ENCODE data around the gene FUT1. TPM values are rescaled to one million over a fixed set of nuclear protein-coding genes. Genes with fewer than 3 reads are reported as not detected.
A peak's percentile ranks its signal among the peaks of the same experiment; 100 is the strongest.

The FUT1 gene
- total and polyA plus RNA-seq, 4 donors = 0.05 to 4.4 (median 2.3) TPM; not detected in 1

DNA sequence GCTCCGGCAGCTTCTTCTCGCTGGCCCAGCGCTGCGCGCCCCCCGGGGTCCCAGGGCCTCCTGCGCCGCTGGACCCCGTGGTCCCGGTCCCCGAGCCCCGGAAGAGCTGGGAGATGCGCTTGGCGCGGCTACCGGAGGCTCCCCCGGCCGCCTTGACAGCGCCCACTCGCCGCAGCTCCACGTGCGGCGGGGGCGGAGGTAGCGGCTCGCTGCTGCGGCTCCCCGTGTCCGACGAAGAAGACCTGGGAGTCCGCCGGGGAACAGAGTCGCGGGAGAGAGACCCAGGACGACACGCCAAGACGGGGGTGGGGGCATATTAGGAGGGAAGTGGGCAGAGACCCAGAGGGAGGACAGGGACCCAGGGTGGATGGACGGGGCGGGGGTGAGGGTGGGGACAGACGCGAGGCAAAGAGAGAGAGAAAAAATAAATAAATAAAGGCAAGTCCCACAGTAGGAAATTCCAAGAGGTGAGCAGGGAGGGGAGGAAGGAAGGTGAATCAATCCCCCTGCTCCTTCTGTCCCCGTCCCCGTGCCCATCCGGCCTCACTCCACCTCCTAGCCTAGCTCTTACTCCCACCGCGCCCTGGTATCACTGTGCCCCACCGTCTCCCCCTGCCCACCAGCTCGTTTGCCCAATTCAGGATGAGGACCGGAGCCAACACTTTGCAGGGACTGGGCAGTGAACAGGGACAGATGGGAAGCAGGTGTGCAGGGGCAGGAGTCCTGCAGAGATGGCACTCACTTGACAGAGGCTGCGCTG is 12.9 kb downstream of the FUT1 start:
- no peak overlapping the region for H3K27ac ChIP-seq (ENCODE audit: low read depth in 1 of 2, low read length in 2 of 2)
- H3K27me3 ChIP-seq (ENCODE audit: control insufficient read depth in 1 of 2, insufficient read depth in 2 of 2, low read length in 1 of 2) = no peaks in the 10 kb centered on the region
- no peak for ATAC-seq (ENCODE audit: low FRiP score)
- intact Hi-C loops (cut with DNase I) = no loop called here
- H3K4me1 ChIP-seq (ENCODE audit: control insufficient read depth in 1 of 2, insufficient read depth in 2 of 2, low read length in 2 of 2) = no peaks in the 10 kb centered on the region
- H3K9me3 ChIP-seq (ENCODE audit: control insufficient read depth, low read length) = no peaks in the 10 kb centered on the region
- WGBS, 2 donors = 24% methylated on average over 46 to 51 of the region's 51 CpGs
- DNase-seq = no peak
- H3K36me3 ChIP-seq (ENCODE audit: control insufficient read depth in 1 of 2, insufficient read depth in 2 of 2, low read length in 1 of 2) = no peaks in the 10 kb centered on the region
- H3K4me3 ChIP-seq (ENCODE audit: low read length in 2 of 2) = no peak overlapping the region

DNA sequence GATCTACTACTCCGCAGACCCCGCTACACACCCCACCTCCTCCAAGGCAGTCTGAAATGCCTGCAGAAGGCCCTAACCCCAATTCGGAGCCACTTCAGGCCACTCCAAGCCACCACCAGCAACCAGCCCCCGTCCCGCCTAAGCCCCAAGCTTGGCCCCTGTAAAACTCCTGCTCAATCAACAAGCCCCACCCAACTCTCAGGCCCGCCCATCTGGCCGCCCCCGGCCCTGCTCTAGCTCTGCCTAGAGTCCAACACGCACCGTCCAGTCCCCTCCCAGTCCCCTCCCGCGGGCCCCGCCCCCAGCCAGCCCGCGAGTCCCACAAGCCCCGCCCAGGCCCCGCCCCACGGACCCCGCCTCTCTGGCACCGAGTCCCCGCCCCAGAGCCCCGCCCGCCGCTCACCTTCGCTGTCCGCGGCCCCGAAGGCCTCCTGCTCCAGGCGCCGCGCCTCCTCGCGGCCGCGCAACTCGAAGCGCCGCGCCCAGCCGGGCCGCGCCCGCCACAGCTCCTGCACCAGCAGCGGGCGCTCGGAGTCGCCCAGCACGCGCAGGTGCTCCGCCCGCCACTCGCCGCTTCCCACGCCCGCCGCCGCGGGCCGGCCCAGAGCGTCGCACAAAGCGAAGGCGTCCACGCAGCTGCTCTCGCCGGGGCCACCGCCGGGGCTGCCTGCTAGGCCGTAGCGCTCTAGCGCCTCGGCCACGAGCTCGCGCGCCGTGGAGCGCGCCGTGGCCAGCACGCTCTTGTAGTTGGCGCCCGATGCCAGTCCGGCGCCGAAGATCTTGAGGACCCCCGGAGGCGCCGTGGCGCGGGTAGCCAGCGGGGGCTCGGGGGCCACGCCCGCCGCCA is 13.7 kb downstream of the FUT1 start:
- ATAC-seq (ENCODE audit: low FRiP score) (peak; percentile 91), DNase-seq (peak; percentile 93 to 97)
- Histone ChIP-seq H3K36me3 (ENCODE audit: control insufficient read depth in 1 of 2, insufficient read depth in 2 of 2, low read length in 1 of 2) (no peaks in the 10 kb centered on the region), H3K27me3 (ENCODE audit: control insufficient read depth in 1 of 2, insufficient read depth in 2 of 2, low read length in 1 of 2) (no peaks in the 10 kb centered on the region), H3K27ac (ENCODE audit: low read depth in 1 of 2, low read length in 2 of 2) (no peak overlapping the region), H3K9me3 (ENCODE audit: control insufficient read depth, low read length) (no peaks in the 10 kb centered on the region), H3K4me3 (ENCODE audit: low read length in 2 of 2) (no peak overlapping the region), H3K4me1 (ENCODE audit: control insufficient read depth in 1 of 2, insufficient read depth in 2 of 2, low read length in 2 of 2) (no peaks in the 10 kb centered on the region)
- WGBS, 2 donors = 2% methylated on average over 61 to 96 of the region's 96 CpGs
- intact Hi-C loops (cut with DNase I) = no loop called here

DNA sequence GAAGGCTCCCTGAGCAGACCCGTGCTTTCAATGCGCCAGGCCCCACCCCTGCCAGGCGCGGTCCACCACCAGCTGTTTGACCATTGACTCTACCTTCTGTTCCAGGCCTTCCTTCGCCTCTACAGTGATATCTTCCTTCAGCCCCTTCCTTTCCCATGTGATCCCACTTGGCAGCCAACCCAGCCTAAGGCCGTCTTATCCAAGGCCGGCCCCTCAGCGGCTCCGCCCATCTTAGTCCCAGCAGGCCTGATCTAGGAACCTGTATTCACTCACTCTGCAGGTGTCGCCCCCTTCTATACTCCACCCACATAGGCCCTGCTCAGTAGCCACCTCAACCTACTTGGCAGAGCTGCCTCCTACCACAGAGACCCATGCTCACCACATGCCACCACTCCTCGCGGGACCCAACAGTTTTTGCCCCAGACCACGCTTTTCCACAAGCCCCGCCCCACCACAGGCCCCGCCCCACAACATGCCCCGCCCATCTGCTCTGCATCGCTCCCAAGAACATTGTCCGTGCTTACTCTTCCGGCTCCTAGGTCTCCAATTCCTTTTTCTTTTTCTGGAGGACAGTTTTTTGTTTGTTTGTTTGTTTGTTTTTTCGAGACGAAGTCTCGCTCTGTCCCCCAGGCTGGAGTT is 15.0 kb downstream of the FUT1 start:
- WGBS, 2 donors = 66 to 69% methylated on average over 22 of the region's 22 CpGs
- ATAC-seq (ENCODE audit: low FRiP score) (no peak), DNase-seq (no peak)
- no peaks in the 10 kb centered on the region for H3K9me3 ChIP-seq (ENCODE audit: control insufficient read depth, low read length)
- no peaks in the 10 kb centered on the region for H3K4me1 ChIP-seq (ENCODE audit: control insufficient read depth in 1 of 2, insufficient read depth in 2 of 2, low read length in 2 of 2)
- intact Hi-C loops (cut with DNase I) = no loop called here
- no peak overlapping the region for H3K4me3 ChIP-seq (ENCODE audit: low read length in 2 of 2)
- H3K27ac ChIP-seq (ENCODE audit: low read depth in 1 of 2, low read length in 2 of 2) = no peak overlapping the region
- H3K36me3 ChIP-seq (ENCODE audit: control insufficient read depth in 1 of 2, insufficient read depth in 2 of 2, low read length in 1 of 2) = no peaks in the 10 kb centered on the region
- H3K27me3 ChIP-seq (ENCODE audit: control insufficient read depth in 1 of 2, insufficient read depth in 2 of 2, low read length in 1 of 2) = no peaks in the 10 kb centered on the region

DNA sequence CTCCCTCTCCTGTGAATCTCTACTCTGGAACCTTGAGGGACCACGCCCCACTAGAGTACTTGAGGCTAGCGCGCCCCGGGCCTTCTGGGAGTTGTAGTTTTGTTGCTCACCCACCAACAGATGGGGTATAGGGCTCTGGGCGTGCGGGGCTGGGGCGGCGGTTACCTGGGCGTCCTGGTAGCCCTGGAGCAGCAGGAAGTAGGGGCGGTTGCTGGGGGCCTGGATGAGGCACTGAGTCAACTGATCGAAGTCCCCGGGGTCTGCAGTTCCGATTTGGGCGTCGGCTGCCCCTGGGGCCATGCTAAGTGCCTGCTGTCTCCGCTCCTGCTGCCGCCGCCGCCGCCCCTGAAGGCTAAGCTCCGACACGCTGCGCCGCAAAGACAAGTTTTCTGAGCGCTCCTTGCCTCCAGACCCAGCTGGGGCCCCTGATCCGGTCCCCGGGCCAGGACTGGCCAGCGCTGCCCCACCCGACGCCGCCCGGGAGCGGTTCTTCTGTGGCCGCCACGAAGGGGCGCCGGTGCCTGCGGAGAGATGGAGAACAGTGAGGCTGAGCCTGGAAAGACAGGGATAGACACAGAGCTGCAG is 17.3 kb downstream of the FUT1 start:
- Histone ChIP-seq H3K27me3 (ENCODE audit: control insufficient read depth in 1 of 2, insufficient read depth in 2 of 2, low read length in 1 of 2) (no peaks in the 10 kb centered on the region), H3K9me3 (ENCODE audit: control insufficient read depth, low read length) (no peaks in the 10 kb centered on the region), H3K4me3 (ENCODE audit: low read length in 2 of 2) (no peak overlapping the region), H3K36me3 (ENCODE audit: control insufficient read depth in 1 of 2, insufficient read depth in 2 of 2, low read length in 1 of 2) (no peaks in the 10 kb centered on the region), H3K4me1 (ENCODE audit: control insufficient read depth in 1 of 2, insufficient read depth in 2 of 2, low read length in 2 of 2) (no peaks in the 10 kb centered on the region), H3K27ac (ENCODE audit: low read depth in 1 of 2, low read length in 2 of 2) (no peak overlapping the region)
- DNase-seq (no peak), ATAC-seq (ENCODE audit: low FRiP score) (no peak)
- intact Hi-C loops (cut with DNase I) = no loop called here
- 20 to 24% methylated on average over 36 to 38 of the region's 38 CpGs for WGBS, 2 donors

DNA sequence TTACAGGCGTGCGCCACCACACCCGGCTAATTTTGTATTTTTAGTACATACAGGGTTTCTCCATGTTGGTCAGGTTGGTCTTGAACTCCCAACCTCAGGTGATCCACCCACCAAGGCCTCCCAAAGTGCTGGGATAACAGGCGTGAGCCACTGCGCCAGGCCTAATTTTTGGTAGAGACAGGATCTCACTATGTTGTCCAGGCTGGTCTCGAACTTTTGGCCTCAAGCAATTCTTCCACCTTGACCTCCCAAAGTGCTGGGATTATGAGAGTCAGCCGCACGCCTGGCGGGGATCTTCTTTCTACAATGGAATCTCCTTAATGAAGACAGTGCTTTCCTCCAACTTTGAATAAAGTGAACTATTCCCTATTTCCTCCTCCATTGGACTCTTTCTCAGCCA is 17.8 kb downstream of the FUT1 start:
- H3K27ac ChIP-seq (ENCODE audit: low read depth in 1 of 2, low read length in 2 of 2) = no peak overlapping the region
- H3K9me3 ChIP-seq (ENCODE audit: control insufficient read depth, low read length) = no peaks in the 10 kb centered on the region
- no peaks in the 10 kb centered on the region for H3K27me3 ChIP-seq (ENCODE audit: control insufficient read depth in 1 of 2, insufficient read depth in 2 of 2, low read length in 1 of 2)
- intact Hi-C loops (cut with DNase I) = no loop called here
- no peaks in the 10 kb centered on the region for H3K4me1 ChIP-seq (ENCODE audit: control insufficient read depth in 1 of 2, insufficient read depth in 2 of 2, low read length in 2 of 2)
- no peak overlapping the region for H3K4me3 ChIP-seq (ENCODE audit: low read length in 2 of 2)
- ATAC-seq (ENCODE audit: low FRiP score) (no peak), DNase-seq (no peak)
- 95 to 98% methylated on average over 6 to 9 of the region's 9 CpGs for WGBS, 2 donors
- H3K36me3 ChIP-seq (ENCODE audit: control insufficient read depth in 1 of 2, insufficient read depth in 2 of 2, low read length in 1 of 2) = no peaks in the 10 kb centered on the region

DNA sequence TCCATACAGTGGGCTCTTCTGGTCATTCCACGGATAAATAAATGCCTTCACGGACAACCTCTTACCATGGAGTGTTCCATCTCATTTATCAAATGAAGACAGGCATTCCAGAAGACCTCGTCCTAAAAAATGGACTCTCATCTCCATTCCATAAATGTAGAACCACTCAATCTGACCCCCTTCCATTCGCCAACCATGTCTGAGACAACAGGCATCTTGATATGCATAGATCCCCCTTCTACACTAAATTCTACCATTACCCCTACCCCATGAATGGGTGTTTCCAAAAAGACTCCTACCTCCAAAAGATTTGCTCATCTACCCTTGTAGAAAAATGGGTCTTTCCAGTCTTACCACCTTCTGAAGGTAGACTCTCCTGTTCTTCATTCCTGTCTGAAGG is 21.0 kb downstream of the FUT1 start:
- ATAC-seq (ENCODE audit: low FRiP score) (no peak), DNase-seq (no peak)
- intact Hi-C loops (cut with DNase I) = no loop called here
- Histone ChIP-seq H3K4me3 (ENCODE audit: low read length in 2 of 2) (no peak overlapping the region), H3K36me3 (ENCODE audit: control insufficient read depth in 1 of 2, insufficient read depth in 2 of 2, low read length in 1 of 2) (no peaks in the 10 kb centered on the region), H3K27ac (ENCODE audit: low read depth in 1 of 2, low read length in 2 of 2) (no peak overlapping the region), H3K9me3 (ENCODE audit: control insufficient read depth, low read length) (no peaks in the 10 kb centered on the region), H3K4me1 (ENCODE audit: control insufficient read depth in 1 of 2, insufficient read depth in 2 of 2, low read length in 2 of 2) (no peaks in the 10 kb centered on the region), H3K27me3 (ENCODE audit: control insufficient read depth in 1 of 2, insufficient read depth in 2 of 2, low read length in 1 of 2) (no peaks in the 10 kb centered on the region)
- WGBS, 2 donors = 89 to 90% methylated on average over 4 of the region's 4 CpGs

DNA sequence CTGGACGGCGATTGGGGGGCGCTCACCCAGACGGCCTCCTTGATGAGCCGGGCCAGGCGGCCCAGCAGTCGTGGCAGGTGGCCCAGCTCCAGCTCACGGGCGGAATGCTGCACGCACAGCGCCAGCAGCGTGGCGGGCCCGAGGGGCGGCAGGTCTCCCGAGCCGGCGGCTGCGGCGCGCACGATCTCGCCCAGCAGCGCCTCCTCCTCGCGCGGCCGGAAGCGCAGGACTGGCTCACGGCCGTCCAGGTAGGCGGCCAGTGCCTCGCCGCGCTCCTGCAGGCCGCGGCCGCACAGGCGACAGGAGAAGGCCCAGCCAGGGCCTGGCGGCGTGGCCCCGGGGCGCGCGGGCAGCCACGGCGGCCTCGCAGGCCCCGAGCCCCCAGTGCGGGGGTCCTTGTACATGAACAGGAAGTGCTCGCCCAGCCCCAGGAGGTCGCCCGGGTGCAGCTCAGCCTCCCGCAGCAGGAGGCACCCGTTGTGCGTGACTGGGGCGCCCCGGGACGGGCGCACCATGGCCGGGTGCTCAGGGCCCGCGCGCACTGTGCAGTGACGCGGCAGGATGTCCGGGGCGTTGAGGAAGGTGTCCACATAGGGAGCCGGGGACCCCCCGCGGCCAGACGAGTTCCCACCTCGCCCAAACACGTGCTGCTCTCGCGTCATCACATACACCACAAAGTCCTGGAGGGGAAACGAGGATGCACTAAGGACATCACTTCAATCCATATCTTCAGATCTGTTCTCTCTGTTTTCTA is 23.4 kb downstream of the FUT1 start:
- H3K9me3 ChIP-seq (ENCODE audit: control insufficient read depth, low read length) = no peaks in the 10 kb centered on the region
- no peaks in the 10 kb centered on the region for H3K4me1 ChIP-seq (ENCODE audit: control insufficient read depth in 1 of 2, insufficient read depth in 2 of 2, low read length in 2 of 2)
- DNase-seq = no peak
- ATAC-seq (ENCODE audit: low FRiP score) = no peak
- no peak overlapping the region for H3K4me3 ChIP-seq (ENCODE audit: low read length in 2 of 2)
- H3K36me3 ChIP-seq (ENCODE audit: control insufficient read depth in 1 of 2, insufficient read depth in 2 of 2, low read length in 1 of 2) = no peaks in the 10 kb centered on the region
- H3K27ac ChIP-seq (ENCODE audit: low read depth in 1 of 2, low read length in 2 of 2) = no peak overlapping the region
- 34 to 35% methylated on average over 76 to 77 of the region's 77 CpGs for WGBS, 2 donors
- H3K27me3 ChIP-seq (ENCODE audit: control insufficient read depth in 1 of 2, insufficient read depth in 2 of 2, low read length in 1 of 2) = no peaks in the 10 kb centered on the region
- intact Hi-C loops (cut with DNase I) = no loop called here

DNA sequence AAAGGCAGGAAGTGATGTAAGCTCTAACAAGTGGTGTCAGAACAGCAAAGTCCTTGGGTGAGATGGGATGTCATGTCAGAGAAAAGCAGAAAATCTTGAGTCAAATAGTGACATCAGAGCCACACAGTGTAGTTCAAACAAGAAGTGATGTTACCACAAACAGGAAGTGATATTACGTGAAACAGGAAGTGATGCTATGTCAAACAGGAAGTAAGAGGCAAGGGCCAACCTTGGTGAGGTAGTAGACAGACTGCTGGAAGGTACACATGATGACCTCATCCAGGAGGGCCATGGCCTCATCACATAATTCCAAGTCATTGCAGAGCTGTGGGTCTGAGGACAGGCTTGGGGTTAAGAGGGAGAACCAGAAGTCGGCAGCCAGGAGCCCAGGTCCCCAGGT is 25.9 kb downstream of the FUT1 start:
- no peak overlapping the region for H3K27ac ChIP-seq (ENCODE audit: low read depth in 1 of 2, low read length in 2 of 2)
- WGBS, 2 donors = 84 to 92% methylated on average over 2 of the region's 2 CpGs
- DNase-seq (no peak), ATAC-seq (ENCODE audit: low FRiP score) (no peak)
- no peak overlapping the region for H3K4me3 ChIP-seq (ENCODE audit: low read length in 2 of 2)
- no peaks in the 10 kb centered on the region for H3K36me3 ChIP-seq (ENCODE audit: control insufficient read depth in 1 of 2, insufficient read depth in 2 of 2, low read length in 1 of 2)
- intact Hi-C loops (cut with DNase I) = no loop called here
- no peaks in the 10 kb centered on the region for H3K27me3 ChIP-seq (ENCODE audit: control insufficient read depth in 1 of 2, insufficient read depth in 2 of 2, low read length in 1 of 2)
- no peaks in the 10 kb centered on the region for H3K9me3 ChIP-seq (ENCODE audit: control insufficient read depth, low read length)
- no peaks in the 10 kb centered on the region for H3K4me1 ChIP-seq (ENCODE audit: control insufficient read depth in 1 of 2, insufficient read depth in 2 of 2, low read length in 2 of 2)
